HepG2 (cell line): ENCODE results near the gene ANKRD52. TPM values are rescaled to one million over a fixed set of nuclear protein-coding genes. Genes with fewer than 3 reads are reported as not detected.

Source experiments
- EED ChIP-seq: sonication (generic); formaldehyde crosslinking; IDR thresholded peaks from 2 replicates; pipeline ENCODE4 v1.5.0; 2020; ENCODE audit warnings: mild to moderate bottlenecking, missing genetic modification reagents
- EHMT2 ChIP-seq: fragments of 200-600 bp; sonication (generic); IDR thresholded peaks from 2 replicates; pipeline ENCODE4 v1.7.0; 2017; ENCODE audit warnings: antibody characterized with exemption, low read depth, low read length, borderline replicate concordance
- ERF ChIP-seq: IDR thresholded peaks from 2 replicates; pipeline ENCODE4 v1.6.1; 2018; ENCODE audit warnings: missing biosample characterization, missing genetic modification reagents
- IKZF4 ChIP-seq: sonication (generic); formaldehyde crosslinking; IDR thresholded peaks from 2 replicates; pipeline ENCODE4 v1.5.1; 2020; ENCODE audit warnings: borderline replicate concordance, mild to moderate bottlenecking, low read depth, missing genetic modification reagents; ENCODE audit errors: not compliant biosample characterization
- MIER3 ChIP-seq: IDR thresholded peaks from 2 replicates; pipeline ENCODE4 v1.6.1; 2016; ENCODE audit warnings: missing compliant biosample characterization, borderline replicate concordance
- MXI1 ChIP-seq: IDR thresholded peaks from 3 replicates; pipeline ENCODE4 v1.6.1; 2012; ENCODE audit warnings: low read depth, low read length, inconsistent platforms, borderline replicate concordance
- POLR2G ChIP-seq: fragments of 200-400 bp; formaldehyde crosslinking; IDR thresholded peaks from 2 replicates; pipeline ENCODE4 v1.6.1; 2018; ENCODE audit warnings: mild to moderate bottlenecking, low read depth, low read length, moderate library complexity
- PPARG ChIP-seq: conservative IDR thresholded peaks from 2 replicates; pipeline ENCODE4 v1.6.1; 2016; ENCODE audit warnings: missing biosample characterization, missing genetic modification reagents
- ZEB1 ChIP-seq: IDR thresholded peaks from 2 replicates; pipeline ENCODE4 v1.6.1; 2012; ENCODE audit warnings: mild to moderate bottlenecking, low read depth, inconsistent platforms; ENCODE audit not compliant: insufficient replicate concordance
- ZFP36L2 ChIP-seq: sonication (generic); formaldehyde crosslinking; IDR thresholded peaks from 2 replicates; pipeline ENCODE4 v1.4.0; 2020; ENCODE audit warnings: missing genetic modification reagents
- ZNF124 ChIP-seq: sonication (generic); formaldehyde crosslinking; IDR thresholded peaks from 2 replicates; pipeline ENCODE4 v1.4.0; 2020; ENCODE audit warnings: missing genetic modification reagents
- ZNF17 ChIP-seq: sonication (generic); formaldehyde crosslinking; IDR thresholded peaks from 2 replicates; pipeline ENCODE4 v1.5.0; 2020; ENCODE audit warnings: mild to moderate bottlenecking, missing genetic modification reagents
- ZNF235 ChIP-seq: sonication (generic); formaldehyde crosslinking; IDR thresholded peaks from 2 replicates; pipeline ENCODE4 v1.8.1; 2023; ENCODE audit warnings: mild to moderate bottlenecking, missing genetic modification reagents, borderline replicate concordance
- ZNF253 ChIP-seq: sonication (generic); formaldehyde crosslinking; IDR thresholded peaks from 2 replicates; pipeline ENCODE4 v1.8.0; 2022; ENCODE audit warnings: mild to moderate bottlenecking, missing genetic modification reagents, borderline replicate concordance
- ZNF264 ChIP-seq: sonication (generic); formaldehyde crosslinking; IDR thresholded peaks from 2 replicates; pipeline ENCODE4 v1.4.0; 2020; ENCODE audit warnings: missing genetic modification reagents
- ZNF605 ChIP-seq: sonication (generic); formaldehyde crosslinking; IDR thresholded peaks from 2 replicates; pipeline ENCODE4 v1.8.0; 2022; ENCODE audit warnings: mild to moderate bottlenecking, missing genetic modification reagents
- ZNF773 ChIP-seq: sonication (generic); formaldehyde crosslinking; IDR thresholded peaks from 2 replicates; pipeline ENCODE4 v1.4.0; 2020; ENCODE audit warnings: missing genetic modification reagents, borderline replicate concordance
- polyA plus RNA-seq, 8 experiments: library from polyadenylated mRNA; depleted of rRNA in 3 of 8; stranded (reverse) in 7 of 8; unstranded in 1 of 8; fragments of >200 nt; fragmentation: Illumina TruSeq in 4 of 8; extraction: Trizol in 4 of 8; gene quantifications; 2 replicates each; pipeline versions ENCODE4 v1.2.1 to v1.2.3, GENCODE V29; 2011 to 2016; ENCODE audit warnings: low read depth in 4 of 8, missing spikeins in 1 of 8, mixed read lengths in 1 of 8; ENCODE audit not compliant: insufficient read depth in 1 of 8
- total RNA-seq, 5 experiments: library from RNA; depleted of rRNA; stranded (reverse); fragments of >200 nt; fragmentation: Illumina TruSeq; extraction: Trizol; gene quantifications; 2 replicates each; pipeline ENCODE4 v1.2.3, GENCODE V29; 2016; ENCODE audit warnings: low read depth in 1 of 5
- TF ChIP-seq, protein P1 (sequence below): sonication (generic); formaldehyde crosslinking; IDR thresholded peaks from 2 replicates; pipeline ENCODE4 v1.5.0; 2020; ENCODE audit warnings: missing genetic modification reagents, mild to moderate bottlenecking, borderline replicate concordance
- TF ChIP-seq, protein P2 (sequence below): sonication (generic); formaldehyde crosslinking; IDR thresholded peaks from 2 replicates; pipeline ENCODE4 v1.4.0; 2020; ENCODE audit warnings: missing genetic modification reagents
- TF ChIP-seq, protein P3 (sequence below): sonication (generic); formaldehyde crosslinking; conservative IDR thresholded peaks from 2 replicates; pipeline ENCODE4 v1.4.0; 2020; ENCODE audit warnings: missing genetic modification reagents
- TF ChIP-seq, protein P4 (sequence below): sonication (generic); formaldehyde crosslinking; IDR thresholded peaks from 2 replicates; pipeline ENCODE4 v1.5.1; 2020; ENCODE audit warnings: mild to moderate bottlenecking, missing genetic modification reagents, moderate library complexity

ANKRD52 gene
- total and polyA plus RNA-seq, 2 of the 13 experiments (the other 11 are each of a cell fraction or from before 2014, with no cell fraction given), result 7.8 to 9.2 TPM

DNA sequence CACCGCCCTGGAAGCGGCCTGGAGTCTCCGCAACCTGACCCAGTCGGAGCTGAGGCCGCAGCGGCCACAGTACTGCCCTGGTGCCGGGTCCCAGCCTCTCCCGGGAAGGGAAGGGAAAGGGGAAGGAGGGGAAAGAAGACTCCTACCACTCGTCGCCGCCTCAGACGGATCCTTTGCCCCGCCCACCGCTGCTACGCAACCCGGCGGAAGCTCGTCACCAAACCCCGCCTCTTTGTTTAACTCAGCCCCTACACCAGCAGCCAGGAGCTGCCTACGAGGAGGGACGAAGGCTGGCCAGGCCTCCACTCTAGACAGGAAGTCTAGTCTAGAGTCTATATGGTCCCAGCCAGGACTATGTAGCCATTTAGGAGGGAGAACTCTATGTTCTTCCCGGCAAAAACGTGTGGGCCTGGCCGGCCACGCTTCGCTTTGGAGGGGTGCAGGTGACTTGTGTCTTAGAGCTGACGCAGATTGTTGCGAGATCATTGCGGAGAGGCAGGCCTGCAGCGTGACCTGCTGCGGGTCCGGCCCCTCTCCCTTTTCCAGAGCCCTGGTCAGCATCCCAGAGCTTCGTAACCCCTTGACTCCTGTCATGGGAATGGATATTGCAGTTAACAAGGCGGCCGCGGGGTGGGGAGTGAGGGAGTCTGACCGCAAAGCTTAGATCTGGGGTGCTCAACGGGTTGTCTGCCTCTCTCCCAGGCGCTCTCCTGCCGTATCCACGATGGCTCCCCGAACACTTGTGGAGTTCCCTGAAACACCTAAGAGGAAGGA, 36.2 kb downstream of the ANKRD52 start, which contains the start of gene RNF41 (continued):
- TF ChIP-seq, protein P1, sequence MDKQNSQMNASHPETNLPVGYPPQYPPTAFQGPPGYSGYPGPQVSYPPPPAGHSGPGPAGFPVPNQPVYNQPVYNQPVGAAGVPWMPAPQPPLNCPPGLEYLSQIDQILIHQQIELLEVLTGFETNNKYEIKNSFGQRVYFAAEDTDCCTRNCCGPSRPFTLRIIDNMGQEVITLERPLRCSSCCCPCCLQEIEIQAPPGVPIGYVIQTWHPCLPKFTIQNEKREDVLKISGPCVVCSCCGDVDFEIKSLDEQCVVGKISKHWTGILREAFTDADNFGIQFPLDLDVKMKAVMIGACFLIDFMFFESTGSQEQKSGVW (CRISPR knock-in tag), result no peak
- TF ChIP-seq ZNF253 (CRISPR knock-in tag), result 0 out of 2 replicates have a peak, but pooled peaks have one; percentile 69
- TF ChIP-seq ZNF264 (CRISPR knock-in tag), result peak; percentile 74
- peak; percentile 18; the same call in 1 of the 3 replicates for TF ChIP-seq MXI1
- TF ChIP-seq, protein P2, sequence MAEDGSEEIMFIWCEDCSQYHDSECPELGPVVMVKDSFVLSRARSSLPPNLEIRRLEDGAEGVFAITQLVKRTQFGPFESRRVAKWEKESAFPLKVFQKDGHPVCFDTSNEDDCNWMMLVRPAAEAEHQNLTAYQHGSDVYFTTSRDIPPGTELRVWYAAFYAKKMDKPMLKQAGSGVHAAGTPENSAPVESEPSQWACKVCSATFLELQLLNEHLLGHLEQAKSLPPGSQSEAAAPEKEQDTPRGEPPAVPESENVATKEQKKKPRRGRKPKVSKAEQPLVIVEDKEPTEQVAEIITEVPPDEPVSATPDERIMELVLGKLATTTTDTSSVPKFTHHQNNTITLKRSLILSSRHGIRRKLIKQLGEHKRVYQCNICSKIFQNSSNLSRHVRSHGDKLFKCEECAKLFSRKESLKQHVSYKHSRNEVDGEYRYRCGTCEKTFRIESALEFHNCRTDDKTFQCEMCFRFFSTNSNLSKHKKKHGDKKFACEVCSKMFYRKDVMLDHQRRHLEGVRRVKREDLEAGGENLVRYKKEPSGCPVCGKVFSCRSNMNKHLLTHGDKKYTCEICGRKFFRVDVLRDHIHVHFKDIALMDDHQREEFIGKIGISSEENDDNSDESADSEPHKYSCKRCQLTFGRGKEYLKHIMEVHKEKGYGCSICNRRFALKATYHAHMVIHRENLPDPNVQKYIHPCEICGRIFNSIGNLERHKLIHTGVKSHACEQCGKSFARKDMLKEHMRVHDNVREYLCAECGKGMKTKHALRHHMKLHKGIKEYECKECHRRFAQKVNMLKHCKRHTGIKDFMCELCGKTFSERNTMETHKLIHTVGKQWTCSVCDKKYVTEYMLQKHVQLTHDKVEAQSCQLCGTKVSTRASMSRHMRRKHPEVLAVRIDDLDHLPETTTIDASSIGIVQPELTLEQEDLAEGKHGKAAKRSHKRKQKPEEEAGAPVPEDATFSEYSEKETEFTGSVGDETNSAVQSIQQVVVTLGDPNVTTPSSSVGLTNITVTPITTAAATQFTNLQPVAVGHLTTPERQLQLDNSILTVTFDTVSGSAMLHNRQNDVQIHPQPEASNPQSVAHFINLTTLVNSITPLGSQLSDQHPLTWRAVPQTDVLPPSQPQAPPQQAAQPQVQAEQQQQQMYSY, result no peak
- TF ChIP-seq PPARG (CRISPR knock-in tag), result peak; percentile 27; the same call in 1 of the 2 replicates
- TF ChIP-seq ZNF235 (CRISPR knock-in tag), result no peak
- no peak for TF ChIP-seq ZNF17
- TF ChIP-seq, protein P3, sequence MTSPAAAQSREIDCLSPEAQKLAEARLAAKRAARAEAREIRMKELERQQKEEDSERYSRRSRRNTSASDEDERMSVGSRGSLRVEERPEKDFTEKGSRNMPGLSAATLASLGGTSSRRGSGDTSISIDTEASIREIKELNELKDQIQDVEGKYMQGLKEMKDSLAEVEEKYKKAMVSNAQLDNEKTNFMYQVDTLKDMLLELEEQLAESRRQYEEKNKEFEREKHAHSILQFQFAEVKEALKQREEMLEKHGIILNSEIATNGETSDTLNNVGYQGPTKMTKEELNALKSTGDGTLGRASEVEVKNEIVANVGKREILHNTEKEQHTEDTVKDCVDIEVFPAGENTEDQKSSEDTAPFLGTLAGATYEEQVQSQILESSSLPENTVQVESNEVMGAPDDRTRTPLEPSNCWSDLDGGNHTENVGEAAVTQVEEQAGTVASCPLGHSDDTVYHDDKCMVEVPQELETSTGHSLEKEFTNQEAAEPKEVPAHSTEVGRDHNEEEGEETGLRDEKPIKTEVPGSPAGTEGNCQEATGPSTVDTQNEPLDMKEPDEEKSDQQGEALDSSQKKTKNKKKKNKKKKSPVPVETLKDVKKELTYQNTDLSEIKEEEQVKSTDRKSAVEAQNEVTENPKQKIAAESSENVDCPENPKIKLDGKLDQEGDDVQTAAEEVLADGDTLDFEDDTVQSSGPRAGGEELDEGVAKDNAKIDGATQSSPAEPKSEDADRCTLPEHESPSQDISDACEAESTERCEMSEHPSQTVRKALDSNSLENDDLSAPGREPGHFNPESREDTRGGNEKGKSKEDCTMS (CRISPR knock-in tag), result no peak
- peak; percentile 84 for TF ChIP-seq ZNF124 (CRISPR knock-in tag)
- no peak; the same call in 1 of the 2 replicates for TF ChIP-seq MIER3 (CRISPR knock-in tag)
- no peak for TF ChIP-seq ZFP36L2 (CRISPR knock-in tag)
- TF ChIP-seq ZNF605 (CRISPR knock-in tag), result peak; percentile 77
- no peak for TF ChIP-seq EHMT2
- TF ChIP-seq POLR2G, result peak; percentile 84
- peak; percentile 76 for TF ChIP-seq ERF (CRISPR knock-in tag)
- no peak for TF ChIP-seq ZEB1
- peak; percentile 69 for TF ChIP-seq IKZF4 (CRISPR knock-in tag)
- TF ChIP-seq, protein P4, sequence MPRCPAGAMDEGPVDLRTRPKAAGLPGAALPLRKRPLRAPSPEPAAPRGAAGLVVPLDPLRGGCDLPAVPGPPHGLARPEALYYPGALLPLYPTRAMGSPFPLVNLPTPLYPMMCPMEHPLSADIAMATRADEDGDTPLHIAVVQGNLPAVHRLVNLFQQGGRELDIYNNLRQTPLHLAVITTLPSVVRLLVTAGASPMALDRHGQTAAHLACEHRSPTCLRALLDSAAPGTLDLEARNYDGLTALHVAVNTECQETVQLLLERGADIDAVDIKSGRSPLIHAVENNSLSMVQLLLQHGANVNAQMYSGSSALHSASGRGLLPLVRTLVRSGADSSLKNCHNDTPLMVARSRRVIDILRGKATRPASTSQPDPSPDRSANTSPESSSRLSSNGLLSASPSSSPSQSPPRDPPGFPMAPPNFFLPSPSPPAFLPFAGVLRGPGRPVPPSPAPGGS (CRISPR knock-in tag), result peak; percentile 61; the same call in 1 of the 2 replicates
- peak; percentile 48 for TF ChIP-seq EED (CRISPR knock-in tag)
- no peak; the same call in 1 of the 2 replicates for TF ChIP-seq ZNF773 (CRISPR knock-in tag)
